Dedifferentiated amniotic fluid mesenchymal stem cell (primary cell): ENCODE data around the gene SRL.

Source experiments
- DNase-seq: peaks from one replicate; pipeline ENCODE4 v3.0.0-alpha.2; 2016; ENCODE audit errors: extremely low spot score

Gene SRL

GRCh38 chr16:4241928-4242283 is at the start of gene SRL:
SRL (minus strand) TSS chr16:4242080; CDS start chr16:4242067, 13 bp downstream.
- no peak for DNase-seq

- no peak for DNase-seq
Measured at GRCh38 chr16:4290236-4290830, 48.5 kb upstream of the SRL start.

GRCh38 chr16:4288148-4288921 is 46.5 kb upstream of the SRL start:
- DNase-seq, result no peak

GRCh38 chr16:4285167-4285566 is 43.3 kb upstream of the SRL start:
- no peak for DNase-seq

GRCh38 chr16:4283939-4284338 is 42.1 kb upstream of the SRL start:
- no peak for DNase-seq

GRCh38 chr16:4283441-4283840 is 41.6 kb upstream of the SRL start:
- no peak for DNase-seq

- DNase-seq, result no peak
Measured at GRCh38 chr16:4280625-4281024, 38.7 kb upstream of the SRL start.

GRCh38 chr16:4277987-4278513 is 36.2 kb upstream of the SRL start:
- no peak for DNase-seq

GRCh38 chr16:4275861-4276260 is 34.0 kb upstream of the SRL start:
- no peak for DNase-seq

- DNase-seq, result no peak
Measured at GRCh38 chr16:4273858-4274311, 32.0 kb upstream of the SRL start.

- no peak for DNase-seq
Measured at GRCh38 chr16:4272114-4272956, 30.5 kb upstream of the SRL start.

GRCh38 chr16:4271176-4272113 is 29.6 kb upstream of the SRL start:
- DNase-seq, result peak; percentile 87

- no peak for DNase-seq
Measured at GRCh38 chr16:4270595-4270994, 28.7 kb upstream of the SRL start.

GRCh38 chr16:4270091-4270490 is 28.2 kb upstream of the SRL start:
- DNase-seq, result no peak

- no peak for DNase-seq
Measured at GRCh38 chr16:4266372-4266771, 24.5 kb upstream of the SRL start.

- no peak for DNase-seq
Measured at GRCh38 chr16:4265676-4266075, 23.8 kb upstream of the SRL start.

GRCh38 chr16:4264546-4264945 is 22.7 kb upstream of the SRL start:
- no peak for DNase-seq

GRCh38 chr16:4263504-4264436 is 21.9 kb upstream of the SRL start:
- peak; percentile 92 for DNase-seq

- DNase-seq, result no peak
Measured at GRCh38 chr16:4262303-4262835, 20.5 kb upstream of the SRL start.
